Measurements from ENCODE around the gene MSL2.

- no peak for TF ChIP-seq CTCF (conservative IDR thresholded peaks at IDR 0.05; ENCODE audit: low read depth, low read length)
- TF ChIP-seq POLR2A (IDR thresholded peaks at IDR 0.05; ENCODE audit: low read depth, low read length) = no peak
- TF ChIP-seq MAFK (IDR thresholded peaks at IDR 0.05; ENCODE audit: low read depth, low read length) = no peak
- TF ChIP-seq BHLHE40 (IDR thresholded peaks at IDR 0.05; ENCODE audit: low read depth, low read length) = no peak
- no peak for TF ChIP-seq RCOR1 (IDR thresholded peaks at IDR 0.05; ENCODE audit: insufficient replicate concordance, low read length)
- TF ChIP-seq NFE2L2 (IDR thresholded peaks at IDR 0.05; ENCODE audit: low read depth, low read length) = no peak
- no peak for TF ChIP-seq FOS (IDR thresholded peaks at IDR 0.05; ENCODE audit: low read depth, low read length)
- TF ChIP-seq RAD21 (IDR thresholded peaks at IDR 0.05; ENCODE audit: low read length) = no peak
- TF ChIP-seq CEBPB (IDR thresholded peaks at IDR 0.05; ENCODE audit: low read depth, low read length) = no peak
- TF ChIP-seq RFX5 (IDR thresholded peaks at IDR 0.05; ENCODE audit: low read depth, low read length) = no peak
- no peak for TF ChIP-seq MAZ (IDR thresholded peaks at IDR 0.05; ENCODE audit: borderline replicate concordance, low read depth, low read length)
- no peak for TF ChIP-seq CHD1 (IDR thresholded peaks at IDR 0.05; ENCODE audit: low read depth, low read length)
Observed at GRCh38 chr3:136134091-136134490, 62.0 kb downstream of the MSL2 start.

All from IMR-90 (cell line).